Measurements from ENCODE around the gene MEI4.

MEI4 gene

GRCh38 chr6:77652739-77653138 is at the start of gene MEI4:
TSS of gene MEI4 (plus strand) at chr6:77653039. CDS start at chr6:77690672, 37,633 bp downstream.
- H3K4me1 ChIP-seq (ENCODE audit: control insufficient read depth in 2 of 2, insufficient read depth in 2 of 2, low read length in 2 of 2): no peaks in the 10 kb centered on the region

GRCh38 chr6:77604476-77604875 is 48.4 kb upstream of the MEI4 start:
- H3K27me3 ChIP-seq (ENCODE audit: control insufficient read depth in 2 of 2, insufficient read depth in 2 of 2, low read length in 2 of 2): no peaks in the 10 kb centered on the region
- no peak overlapping the region for H3K9ac ChIP-seq (ENCODE audit: low read depth in 1 of 2, low read length in 2 of 2)
- no peak overlapping the region for H3K4me3 ChIP-seq (ENCODE audit: low read length in 2 of 2)
- no peak overlapping the region for H3K27ac ChIP-seq (ENCODE audit: low read depth in 2 of 2, low read length in 2 of 2)
- H3K4me1 ChIP-seq (ENCODE audit: control insufficient read depth in 2 of 2, insufficient read depth in 2 of 2, low read length in 2 of 2): no peaks in the 10 kb centered on the region
- H3K36me3 ChIP-seq (ENCODE audit: control insufficient read depth in 2 of 2, insufficient read depth in 2 of 2, low read length in 2 of 2): no peaks in the 10 kb centered on the region
- no peaks in the 10 kb centered on the region for H3K9me3 ChIP-seq (ENCODE audit: control insufficient read depth in 2 of 2, low read length in 2 of 2)

More at GRCh38 chr6:77652739-77653138, at the start of gene MEI4:
- H3K9ac ChIP-seq (ENCODE audit: low read depth in 1 of 2, low read length in 2 of 2): no peak within 1 kb of the TSS
- H3K27ac ChIP-seq (ENCODE audit: low read depth in 2 of 2, low read length in 2 of 2): no peak within 1 kb of the TSS
- no peaks in the 10 kb centered on the region for H3K27me3 ChIP-seq (ENCODE audit: control insufficient read depth in 2 of 2, insufficient read depth in 2 of 2, low read length in 2 of 2)
- no peaks in the 10 kb centered on the region for H3K9me3 ChIP-seq (ENCODE audit: control insufficient read depth in 2 of 2, low read length in 2 of 2)
- H3K36me3 ChIP-seq (ENCODE audit: control insufficient read depth in 2 of 2, insufficient read depth in 2 of 2, low read length in 2 of 2): no peaks in the 10 kb centered on the region
- H3K4me3 ChIP-seq (ENCODE audit: low read length in 2 of 2): no peak within 1 kb of the TSS

GRCh38 chr6:77607004-77607403 is 45.8 kb upstream of the MEI4 start:
- Histone ChIP-seq H3K9ac (ENCODE audit: low read depth in 1 of 2, low read length in 2 of 2) (no peak overlapping the region), H3K9me3 (ENCODE audit: control insufficient read depth in 2 of 2, low read length in 2 of 2) (no peaks in the 10 kb centered on the region), H3K4me3 (ENCODE audit: low read length in 2 of 2) (no peak overlapping the region), H3K36me3 (ENCODE audit: control insufficient read depth in 2 of 2, insufficient read depth in 2 of 2, low read length in 2 of 2) (no peaks in the 10 kb centered on the region), H3K4me1 (ENCODE audit: control insufficient read depth in 2 of 2, insufficient read depth in 2 of 2, low read length in 2 of 2) (no peaks in the 10 kb centered on the region), H3K27me3 (ENCODE audit: control insufficient read depth in 2 of 2, insufficient read depth in 2 of 2, low read length in 2 of 2) (no peaks in the 10 kb centered on the region), H3K27ac (ENCODE audit: low read depth in 2 of 2, low read length in 2 of 2) (no peak overlapping the region)

- Histone ChIP-seq H3K9me3 (ENCODE audit: control insufficient read depth in 2 of 2, low read length in 2 of 2) (no peaks in the 10 kb centered on the region), H3K27ac (ENCODE audit: low read depth in 2 of 2, low read length in 2 of 2) (no peak overlapping the region), H3K27me3 (ENCODE audit: control insufficient read depth in 2 of 2, insufficient read depth in 2 of 2, low read length in 2 of 2) (no peaks in the 10 kb centered on the region), H3K4me1 (ENCODE audit: control insufficient read depth in 2 of 2, insufficient read depth in 2 of 2, low read length in 2 of 2) (no peaks in the 10 kb centered on the region), H3K9ac (ENCODE audit: low read depth in 1 of 2, low read length in 2 of 2) (no peak overlapping the region), H3K4me3 (ENCODE audit: low read length in 2 of 2) (no peak overlapping the region), H3K36me3 (ENCODE audit: control insufficient read depth in 2 of 2, insufficient read depth in 2 of 2, low read length in 2 of 2) (no peaks in the 10 kb centered on the region)
Observed at GRCh38 chr6:77609106-77609505, 43.7 kb upstream of the MEI4 start.

- Histone ChIP-seq H3K9ac (ENCODE audit: low read depth in 1 of 2, low read length in 2 of 2) (no peak overlapping the region), H3K36me3 (ENCODE audit: control insufficient read depth in 2 of 2, insufficient read depth in 2 of 2, low read length in 2 of 2) (no peaks in the 10 kb centered on the region), H3K9me3 (ENCODE audit: control insufficient read depth in 2 of 2, low read length in 2 of 2) (no peaks in the 10 kb centered on the region), H3K27ac (ENCODE audit: low read depth in 2 of 2, low read length in 2 of 2) (no peak overlapping the region), H3K4me1 (ENCODE audit: control insufficient read depth in 2 of 2, insufficient read depth in 2 of 2, low read length in 2 of 2) (no peaks in the 10 kb centered on the region), H3K27me3 (ENCODE audit: control insufficient read depth in 2 of 2, insufficient read depth in 2 of 2, low read length in 2 of 2) (no peaks in the 10 kb centered on the region), H3K4me3 (ENCODE audit: low read length in 2 of 2) (no peak overlapping the region)
Observed at GRCh38 chr6:77619114-77619513, 33.7 kb upstream of the MEI4 start.

GRCh38 chr6:77620278-77620882 is 32.5 kb upstream of the MEI4 start:
- H3K4me1 ChIP-seq (ENCODE audit: control insufficient read depth in 2 of 2, insufficient read depth in 2 of 2, low read length in 2 of 2): no peaks in the 10 kb centered on the region
- no peak overlapping the region for H3K9ac ChIP-seq (ENCODE audit: low read depth in 1 of 2, low read length in 2 of 2)
- no peak overlapping the region for H3K4me3 ChIP-seq (ENCODE audit: low read length in 2 of 2)
- no peaks in the 10 kb centered on the region for H3K27me3 ChIP-seq (ENCODE audit: control insufficient read depth in 2 of 2, insufficient read depth in 2 of 2, low read length in 2 of 2)
- no peaks in the 10 kb centered on the region for H3K36me3 ChIP-seq (ENCODE audit: control insufficient read depth in 2 of 2, insufficient read depth in 2 of 2, low read length in 2 of 2)
- H3K9me3 ChIP-seq (ENCODE audit: control insufficient read depth in 2 of 2, low read length in 2 of 2): no peaks in the 10 kb centered on the region
- no peak overlapping the region for H3K27ac ChIP-seq (ENCODE audit: low read depth in 2 of 2, low read length in 2 of 2)

GRCh38 chr6:77624515-77624914 is 28.3 kb upstream of the MEI4 start:
- Histone ChIP-seq H3K9ac (ENCODE audit: low read depth in 1 of 2, low read length in 2 of 2) (no peak overlapping the region), H3K4me1 (ENCODE audit: control insufficient read depth in 2 of 2, insufficient read depth in 2 of 2, low read length in 2 of 2) (no peaks in the 10 kb centered on the region), H3K27ac (ENCODE audit: low read depth in 2 of 2, low read length in 2 of 2) (no peak overlapping the region), H3K36me3 (ENCODE audit: control insufficient read depth in 2 of 2, insufficient read depth in 2 of 2, low read length in 2 of 2) (no peaks in the 10 kb centered on the region), H3K27me3 (ENCODE audit: control insufficient read depth in 2 of 2, insufficient read depth in 2 of 2, low read length in 2 of 2) (no peaks in the 10 kb centered on the region), H3K9me3 (ENCODE audit: control insufficient read depth in 2 of 2, low read length in 2 of 2) (no peaks in the 10 kb centered on the region), H3K4me3 (ENCODE audit: low read length in 2 of 2) (no peak overlapping the region)

GRCh38 chr6:77626426-77626825 is 26.4 kb upstream of the MEI4 start:
- H3K36me3 ChIP-seq (ENCODE audit: control insufficient read depth in 2 of 2, insufficient read depth in 2 of 2, low read length in 2 of 2): no peaks in the 10 kb centered on the region
- no peaks in the 10 kb centered on the region for H3K27me3 ChIP-seq (ENCODE audit: control insufficient read depth in 2 of 2, insufficient read depth in 2 of 2, low read length in 2 of 2)
- no peak overlapping the region for H3K4me3 ChIP-seq (ENCODE audit: low read length in 2 of 2)
- H3K9ac ChIP-seq (ENCODE audit: low read depth in 1 of 2, low read length in 2 of 2): no peak overlapping the region
- no peak overlapping the region for H3K27ac ChIP-seq (ENCODE audit: low read depth in 2 of 2, low read length in 2 of 2)
- H3K9me3 ChIP-seq (ENCODE audit: control insufficient read depth in 2 of 2, low read length in 2 of 2): no peaks in the 10 kb centered on the region
- no peaks in the 10 kb centered on the region for H3K4me1 ChIP-seq (ENCODE audit: control insufficient read depth in 2 of 2, insufficient read depth in 2 of 2, low read length in 2 of 2)

GRCh38 chr6:77630014-77630413 is 22.8 kb upstream of the MEI4 start:
- H3K9ac ChIP-seq (ENCODE audit: low read depth in 1 of 2, low read length in 2 of 2): no peak overlapping the region
- no peaks in the 10 kb centered on the region for H3K9me3 ChIP-seq (ENCODE audit: control insufficient read depth in 2 of 2, low read length in 2 of 2)
- no peak overlapping the region for H3K4me3 ChIP-seq (ENCODE audit: low read length in 2 of 2)
- no peaks in the 10 kb centered on the region for H3K27me3 ChIP-seq (ENCODE audit: control insufficient read depth in 2 of 2, insufficient read depth in 2 of 2, low read length in 2 of 2)
- H3K27ac ChIP-seq (ENCODE audit: low read depth in 2 of 2, low read length in 2 of 2): no peak overlapping the region
- no peaks in the 10 kb centered on the region for H3K36me3 ChIP-seq (ENCODE audit: control insufficient read depth in 2 of 2, insufficient read depth in 2 of 2, low read length in 2 of 2)
- no peaks in the 10 kb centered on the region for H3K4me1 ChIP-seq (ENCODE audit: control insufficient read depth in 2 of 2, insufficient read depth in 2 of 2, low read length in 2 of 2)

- no peak overlapping the region for H3K9ac ChIP-seq (ENCODE audit: low read depth in 1 of 2, low read length in 2 of 2)
- H3K27ac ChIP-seq (ENCODE audit: low read depth in 2 of 2, low read length in 2 of 2): no peak overlapping the region
- H3K9me3 ChIP-seq (ENCODE audit: control insufficient read depth in 2 of 2, low read length in 2 of 2): no peaks in the 10 kb centered on the region
Observed at GRCh38 chr6:77633471-77633870, 19.4 kb upstream of the MEI4 start.

More at GRCh38 chr6:77633471-77633870, 19.4 kb upstream of the MEI4 start:
- no peaks in the 10 kb centered on the region for H3K27me3 ChIP-seq (ENCODE audit: control insufficient read depth in 2 of 2, insufficient read depth in 2 of 2, low read length in 2 of 2)
- H3K4me1 ChIP-seq (ENCODE audit: control insufficient read depth in 2 of 2, insufficient read depth in 2 of 2, low read length in 2 of 2): no peaks in the 10 kb centered on the region
- no peaks in the 10 kb centered on the region for H3K36me3 ChIP-seq (ENCODE audit: control insufficient read depth in 2 of 2, insufficient read depth in 2 of 2, low read length in 2 of 2)
- H3K4me3 ChIP-seq (ENCODE audit: low read length in 2 of 2): no peak overlapping the region

Data from mucosa of rectum (tissue), 2 donors.